Measurements from ENCODE around the gene GNAT1. TPM values are rescaled to one million over a fixed set of nuclear protein-coding genes. Genes with fewer than 3 reads are reported as not detected.
"Not testable (repeated sequence)": the region's sequence is repeated elsewhere in the genome, so short reads cannot be mapped to it uniquely, and the experiment has no call there.

GNAT1 gene
- total RNA-seq, 1 donor from 2014 or later, result not detected

GRCh38 chr3:50237754-50238548, 46.5 kb downstream of the GNAT1 start:
- peak; percentile 94 for DNase-seq (ENCODE audit: low spot score)

GRCh38 chr3:50238549-50239026, 47.2 kb downstream of the GNAT1 start:
- DNase-seq (ENCODE audit: low spot score), result peak; percentile 95

- no peak for DNase-seq (ENCODE audit: low spot score)
Measured at GRCh38 chr3:50239649-50240048, 48.2 kb downstream of the GNAT1 start.

- DNase-seq (ENCODE audit: low spot score), result no peak
Measured at GRCh38 chr3:50241163-50241562, 49.8 kb downstream of the GNAT1 start.

- no peak for DNase-seq (ENCODE audit: low spot score)
Measured at GRCh38 chr3:50241713-50242380, 50.4 kb downstream of the GNAT1 start.

GRCh38 chr3:50242381-50242770, 51.0 kb downstream of the GNAT1 start:
- DNase-seq (ENCODE audit: low spot score), result no peak

- DNase-seq (ENCODE audit: low spot score), result no peak
Measured at GRCh38 chr3:50242851-50243542, 51.6 kb downstream of the GNAT1 start.

GRCh38 chr3:50243543-50243895, 52.1 kb downstream of the GNAT1 start:
- no peak for DNase-seq (ENCODE audit: low spot score)

- not testable (repeated sequence) for DNase-seq (ENCODE audit: low spot score)
Measured at GRCh38 chr3:50244813-50245212, 53.4 kb downstream of the GNAT1 start.

GRCh38 chr3:50245251-50245745, 53.9 kb downstream of the GNAT1 start:
- DNase-seq (ENCODE audit: low spot score), result no peak

GRCh38 chr3:50245831-50246516, 54.6 kb downstream of the GNAT1 start:
- peak; percentile 97 for DNase-seq (ENCODE audit: low spot score)

GRCh38 chr3:50246517-50246954, 55.1 kb downstream of the GNAT1 start:
- no peak for DNase-seq (ENCODE audit: low spot score)

Small RNAs within 50 kb of the gene (microRNA-seq; reads per million reads assigned to microRNA genes)
- gene MIR566 (ENCODE audit: borderline number of aligned reads) (not detected), gene MIR5787 (ENCODE audit: borderline number of aligned reads) (not detected)

Other genes starting within 250 kb of the GNAT1 start
- gene RBM5, start 102.7 kb upstream of the GNAT1 start, total RNA-seq, result 132 TPM
- 51.5 TPM for gene SEMA3F, start 36.3 kb upstream of the GNAT1 start, total RNA-seq
- 0.39 TPM for gene SLC38A3, start 13.7 kb downstream of the GNAT1 start, total RNA-seq
- gene GNAI2, start 44.6 kb downstream of the GNAT1 start, total RNA-seq, result 309 TPM
- gene SEMA3B, start 77.5 kb downstream of the GNAT1 start, total RNA-seq, result 22.1 TPM
- not detected for gene LSMEM2, start 87.5 kb downstream of the GNAT1 start, total RNA-seq
- gene IFRD2, start 100.8 kb downstream of the GNAT1 start, total RNA-seq, result 105 TPM
- gene HYAL3, start 107.8 kb downstream of the GNAT1 start, total RNA-seq, result 1.4 TPM
- gene NAA80, start 107.8 kb downstream of the GNAT1 start, total RNA-seq, result 10.2 TPM
- gene HYAL1, start 112.0 kb downstream of the GNAT1 start, total RNA-seq, result 11.2 TPM
- 118 TPM for gene HYAL2, start 131.1 kb downstream of the GNAT1 start, total RNA-seq
- gene TUSC2, start 136.6 kb downstream of the GNAT1 start, total RNA-seq, result 27.4 TPM
- 45.3 TPM for gene RASSF1, start 149.2 kb downstream of the GNAT1 start, total RNA-seq
- gene ZMYND10, start 154.1 kb downstream of the GNAT1 start, total RNA-seq, result 0.71 TPM
- gene NPRL2, start 159.2 kb downstream of the GNAT1 start, total RNA-seq, result 17.3 TPM
- gene CYB561D2, start 159.3 kb downstream of the GNAT1 start, total RNA-seq, result 18.1 TPM
- 45.6 TPM for gene TMEM115, start 167.9 kb downstream of the GNAT1 start, total RNA-seq

Data from mesenteric fat pad (tissue), 1 donor.